Brain pericyte (primary cell): Measurements from ENCODE around the gene CFAP69.
"Not testable (repeated sequence)": the region's sequence is repeated elsewhere in the genome, so short reads cannot be mapped to it uniquely, and the experiment has no call there.

Source experiments
- DNase-seq: peaks from one replicate; pipeline ENCODE4 v3.0.0-alpha.2; 2012; ENCODE audit warnings: low read depth, low spot score

CFAP69 gene

DNA sequence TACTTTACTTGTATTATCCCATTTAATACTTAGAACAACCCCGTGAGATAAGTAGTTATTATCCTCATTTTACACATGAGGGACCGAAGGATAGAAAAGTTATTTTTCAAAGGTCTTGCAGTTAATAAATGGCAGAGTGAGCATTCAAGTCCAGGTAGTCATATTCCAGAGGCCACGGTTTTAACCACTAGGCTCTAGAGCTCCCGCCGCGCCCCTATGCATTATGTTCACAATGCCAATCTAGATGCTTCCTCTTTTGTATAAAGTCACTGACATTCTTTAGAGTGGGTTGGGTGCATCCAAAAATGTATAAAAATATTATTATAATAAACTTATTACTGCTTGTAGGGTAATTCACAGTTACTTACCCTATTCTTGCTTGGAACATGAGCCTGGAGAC lies 11.4 kb upstream of the CFAP69 start:
- DNase-seq: no peak

- DNase-seq: no peak
These were observed 8.2 kb upstream of the CFAP69 start for GRCh38 chr7:90236721-90237289.

DNA sequence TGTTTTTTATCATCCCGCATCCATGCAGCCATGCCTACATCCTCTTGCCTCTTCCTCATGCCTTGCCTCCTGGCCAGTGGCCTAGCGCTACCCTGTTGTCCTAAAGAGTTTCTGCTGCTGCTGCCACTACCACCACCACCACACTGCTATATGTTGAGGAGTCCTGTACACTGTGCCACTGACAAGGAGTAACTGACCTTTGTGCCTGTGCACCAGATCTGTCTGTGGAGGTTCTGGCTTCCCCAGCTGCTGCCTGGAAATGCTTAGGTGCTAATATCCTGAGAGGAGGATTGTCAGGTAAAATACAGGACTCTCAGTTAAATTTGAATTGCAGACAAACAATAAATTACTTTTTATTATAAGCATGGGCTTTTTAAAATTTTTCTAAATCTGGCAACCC lies 7.0 kb upstream of the CFAP69 start:
- DNase-seq: no peak

DNA sequence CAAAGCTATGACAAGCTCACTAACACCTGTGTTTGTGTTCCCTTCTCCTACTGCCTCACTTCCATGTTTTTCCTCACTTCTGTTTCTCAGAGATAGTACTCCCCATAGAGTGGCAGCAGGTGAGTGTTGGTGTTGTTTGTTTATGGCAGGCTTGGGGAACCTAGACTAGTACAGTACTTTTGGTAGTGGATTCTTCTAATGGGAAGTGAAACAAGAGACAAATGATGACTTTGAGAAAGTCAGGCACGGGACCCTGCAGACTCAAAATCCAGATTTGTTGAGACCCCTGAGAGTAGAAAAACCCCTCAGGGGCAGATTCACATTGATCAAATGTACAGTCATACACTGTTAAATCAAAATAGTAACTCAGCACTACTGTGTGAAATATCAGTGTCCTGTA lies 6.4 kb upstream of the CFAP69 start:
- no peak for DNase-seq

- no peak for DNase-seq
These were observed 5.9 kb upstream of the CFAP69 start for GRCh38 chr7:90239050-90239449.

DNA sequence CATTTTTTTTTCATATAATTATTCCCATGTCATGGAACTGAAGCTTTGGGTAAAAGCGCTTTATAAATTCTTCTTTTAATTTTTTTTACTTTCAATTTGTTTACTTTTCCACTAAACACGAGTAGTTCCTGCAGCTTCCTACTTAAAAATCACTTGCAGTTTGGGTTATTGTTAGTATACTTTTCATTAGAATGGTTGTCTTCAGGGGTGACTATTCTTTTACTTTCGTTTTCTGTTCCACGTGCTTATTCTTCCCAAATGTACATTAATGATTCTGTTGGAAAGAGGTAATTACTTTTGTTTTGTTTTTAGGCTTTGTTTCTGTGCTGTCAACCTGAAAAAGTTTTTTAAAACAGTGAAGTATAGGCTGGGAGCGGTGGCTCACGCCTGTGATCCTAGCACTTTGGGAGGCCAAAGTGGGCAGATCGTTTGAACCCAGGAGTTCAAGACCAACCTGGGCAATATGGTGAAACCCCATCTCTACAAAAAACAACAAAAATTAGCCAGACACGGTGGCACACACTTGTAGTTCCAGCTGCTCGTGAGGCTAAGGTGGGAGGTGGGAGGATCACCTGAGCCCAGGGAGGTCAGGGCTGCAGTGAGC lies 5.2 kb upstream of the CFAP69 start:
- no peak for DNase-seq

DNA sequence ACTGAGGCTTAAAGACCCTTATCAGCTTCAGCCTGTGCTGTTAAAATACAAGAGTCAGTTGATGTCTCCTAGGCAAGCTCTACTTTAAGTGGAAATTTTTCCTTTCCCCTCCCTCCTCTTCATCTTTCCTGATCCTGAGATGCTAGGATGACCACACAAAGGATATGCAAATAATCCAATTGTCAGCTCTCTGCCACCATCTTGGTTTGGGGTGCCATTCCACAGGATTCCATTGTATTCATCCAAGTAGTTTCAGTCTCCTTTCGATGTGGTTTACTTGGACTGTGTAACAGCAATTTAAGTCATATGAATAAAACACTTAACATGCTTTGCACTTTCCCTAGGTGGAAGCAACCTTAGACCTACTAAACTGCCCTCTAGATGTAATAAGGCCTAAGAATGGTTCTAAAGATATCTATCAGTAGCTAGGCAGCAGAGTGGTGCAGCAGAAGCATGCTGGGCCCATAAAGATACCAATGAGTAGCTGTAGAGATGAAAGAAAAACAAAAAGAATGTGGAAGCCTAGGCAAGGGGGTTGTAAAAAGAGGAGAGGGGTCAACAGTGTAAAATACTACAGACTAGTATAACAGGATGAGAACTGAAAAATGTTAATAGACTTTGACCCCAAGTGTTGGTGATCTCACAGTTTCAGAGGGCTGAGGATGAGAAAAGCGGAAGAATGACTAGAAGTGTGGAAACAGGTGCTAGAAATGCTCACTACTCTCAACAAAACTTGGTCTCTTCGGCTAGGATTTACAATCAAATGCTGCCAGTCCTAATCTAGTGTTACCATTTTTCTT lies 2.4 kb upstream of the CFAP69 start:
- no peak for DNase-seq

DNA sequence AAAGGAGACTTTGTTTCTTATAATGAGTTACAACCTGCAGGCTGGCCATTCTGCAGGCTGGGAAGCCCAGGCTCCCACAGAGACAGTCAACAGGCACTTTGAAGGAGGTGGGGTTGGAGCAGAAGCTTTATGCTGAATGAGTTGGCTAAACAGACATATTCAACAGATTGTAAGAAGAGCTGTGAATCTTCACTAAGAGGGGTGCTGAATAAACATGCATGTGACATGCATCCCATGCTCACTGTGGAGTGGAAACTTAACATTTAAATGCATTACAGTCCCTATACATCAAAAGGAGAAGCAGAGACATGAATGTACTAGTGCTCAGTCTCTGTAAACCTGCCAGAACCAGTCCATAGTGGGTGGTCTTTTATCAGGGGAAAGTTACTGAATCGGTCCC lies 1.4 kb upstream of the CFAP69 start:
- DNase-seq: no peak

DNA sequence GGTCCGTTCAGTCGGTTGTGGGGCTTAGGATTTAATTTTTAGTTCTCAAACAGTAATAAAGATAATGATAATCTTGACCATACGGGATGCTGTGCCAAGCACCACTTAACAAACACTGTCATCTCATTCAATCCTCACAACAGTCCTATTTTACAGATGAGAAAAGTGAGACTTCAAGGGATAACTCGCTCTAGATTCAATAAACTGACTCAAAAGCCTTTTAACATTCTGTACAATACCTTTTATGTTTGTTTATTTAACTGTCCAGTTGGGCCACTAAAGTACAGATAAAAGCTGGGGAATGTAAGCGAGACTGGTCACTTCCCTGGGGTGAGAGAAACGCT lies 437 bp upstream of the CFAP69 start:
- no peak for DNase-seq

GRCh38 chr7:90246171-90246570 lies 1.2 kb downstream of the CFAP69 start:
- no peak for DNase-seq

GRCh38 chr7:90248706-90249105 lies 3.7 kb downstream of the CFAP69 start:
- no peak for DNase-seq

DNA sequence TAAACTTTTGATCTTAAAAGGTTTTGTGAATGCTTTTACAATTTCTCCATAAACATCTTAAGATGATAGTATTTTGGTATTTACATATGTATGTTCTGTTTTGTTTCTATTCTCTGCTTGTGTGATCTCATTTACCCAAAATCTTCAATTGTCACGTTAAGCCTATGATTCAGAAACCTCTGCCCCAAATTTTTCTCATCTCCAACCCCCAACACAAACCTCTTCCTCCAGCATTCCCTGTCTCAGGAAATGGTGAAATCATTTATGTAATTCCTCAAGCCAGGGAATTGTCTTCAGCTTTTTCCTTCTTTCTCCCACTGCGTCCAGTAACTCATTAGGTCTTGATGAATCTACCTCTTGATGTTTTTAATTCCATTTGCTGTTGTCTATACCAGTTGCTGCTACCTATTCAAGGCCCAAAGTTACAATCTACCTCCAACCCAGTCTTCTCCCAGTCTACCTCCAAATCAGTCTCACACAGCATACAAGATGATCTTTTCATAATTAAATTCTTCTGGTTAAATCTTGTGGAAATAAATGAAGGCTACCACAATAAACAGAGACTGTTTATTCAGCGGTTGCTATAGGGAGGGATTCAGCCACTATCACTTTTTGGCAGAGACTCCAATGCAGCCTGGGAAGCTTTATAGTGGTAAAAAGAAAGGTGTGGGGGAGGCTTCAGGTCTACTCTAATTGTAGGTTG lies 5.8 kb downstream of the CFAP69 start:
- no peak for DNase-seq

GRCh38 chr7:90251304-90251635 lies 6.3 kb downstream of the CFAP69 start:
- no peak for DNase-seq

- DNase-seq: not testable (repeated sequence)
These were observed 11.0 kb downstream of the CFAP69 start for GRCh38 chr7:90256011-90256410.

DNA sequence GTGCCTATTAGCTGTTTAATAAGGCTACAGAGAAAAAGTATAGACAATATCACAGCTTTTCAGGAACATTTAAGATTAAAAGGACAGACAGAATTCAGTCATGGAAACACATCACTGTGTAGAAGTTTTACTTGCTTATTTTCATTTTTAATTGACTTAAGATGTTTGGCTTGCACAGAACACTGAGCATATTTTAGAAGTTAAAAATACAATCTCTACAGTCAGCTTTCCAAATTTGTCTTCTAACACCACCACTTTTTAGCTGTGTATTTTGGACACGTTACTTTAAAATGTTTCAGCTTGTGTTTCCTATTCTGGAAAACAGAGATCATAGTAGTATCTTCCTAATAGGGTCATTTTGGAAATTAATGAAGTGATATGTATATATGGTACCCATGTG lies 11.8 kb downstream of the CFAP69 start:
- no peak for DNase-seq

GRCh38 chr7:90261441-90261840 lies 16.5 kb downstream of the CFAP69 start:
- DNase-seq: no peak

GRCh38 chr7:90262438-90262837 lies 17.5 kb downstream of the CFAP69 start:
- DNase-seq: no peak

DNA sequence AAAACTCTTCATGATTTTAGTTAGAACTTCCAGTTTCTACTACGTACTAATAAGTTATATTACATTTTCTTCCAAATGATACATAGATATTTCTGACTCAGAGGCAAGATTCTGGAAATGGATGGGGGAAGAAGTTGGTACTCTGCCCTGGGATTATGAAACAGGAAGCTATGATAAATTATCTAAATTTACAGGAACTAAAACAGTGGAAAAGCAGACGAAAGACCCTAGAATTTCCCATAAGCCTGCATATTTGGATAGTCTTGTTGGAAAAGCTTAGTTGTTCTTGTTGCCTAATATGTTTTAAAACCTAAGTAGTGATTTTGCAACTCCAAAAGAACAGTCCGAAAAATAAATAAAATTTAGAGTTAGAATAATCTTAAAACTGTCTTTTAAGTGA lies 21.8 kb downstream of the CFAP69 start:
- DNase-seq: no peak

DNA sequence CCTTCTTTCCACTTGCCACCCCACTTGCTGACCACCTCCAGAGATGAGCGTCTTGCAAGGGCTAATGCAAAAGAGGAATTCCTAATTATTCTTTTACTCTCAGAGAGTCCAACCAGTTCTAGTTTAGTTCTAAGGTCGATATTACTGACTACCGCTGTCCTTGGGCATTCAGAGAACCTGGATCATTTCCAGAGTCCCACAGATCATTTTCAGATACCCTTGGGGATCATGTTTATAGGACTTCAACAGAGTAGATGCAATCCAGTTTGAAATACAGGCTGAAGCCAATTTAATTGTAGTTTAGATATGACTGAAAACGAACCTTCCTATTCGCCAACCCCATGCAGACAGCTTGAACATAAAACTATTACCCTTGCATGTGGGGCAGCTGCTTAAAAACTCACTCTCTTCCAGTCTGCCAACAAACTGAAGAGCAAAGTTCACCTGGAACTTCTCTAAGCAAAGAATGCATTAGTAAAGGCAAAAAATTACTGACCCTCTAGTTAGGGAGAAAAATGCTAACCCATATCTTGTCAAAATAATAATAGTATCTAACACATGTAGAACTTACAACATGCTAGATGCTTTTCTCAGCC lies 22.4 kb downstream of the CFAP69 start:
- no peak for DNase-seq

DNA sequence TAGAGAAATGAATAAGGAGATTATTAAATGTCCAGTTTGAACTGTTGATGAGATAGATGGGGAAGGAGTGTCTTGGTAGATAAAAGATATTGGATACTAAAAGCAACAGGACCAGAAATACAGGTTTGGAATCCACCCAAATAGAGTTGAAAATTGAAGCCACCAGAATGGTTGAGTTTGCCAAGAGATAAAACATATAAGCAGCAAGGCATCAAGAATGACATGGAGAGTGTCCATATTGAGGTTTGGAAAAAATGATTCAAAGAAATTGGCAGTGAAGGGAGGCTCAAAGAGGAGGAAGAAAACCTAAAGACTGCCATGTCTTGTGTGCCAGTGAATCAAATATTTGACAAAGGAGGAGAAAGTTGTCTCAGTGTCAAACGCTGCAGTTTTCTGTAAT lies 24.2 kb downstream of the CFAP69 start:
- no peak for DNase-seq

DNA sequence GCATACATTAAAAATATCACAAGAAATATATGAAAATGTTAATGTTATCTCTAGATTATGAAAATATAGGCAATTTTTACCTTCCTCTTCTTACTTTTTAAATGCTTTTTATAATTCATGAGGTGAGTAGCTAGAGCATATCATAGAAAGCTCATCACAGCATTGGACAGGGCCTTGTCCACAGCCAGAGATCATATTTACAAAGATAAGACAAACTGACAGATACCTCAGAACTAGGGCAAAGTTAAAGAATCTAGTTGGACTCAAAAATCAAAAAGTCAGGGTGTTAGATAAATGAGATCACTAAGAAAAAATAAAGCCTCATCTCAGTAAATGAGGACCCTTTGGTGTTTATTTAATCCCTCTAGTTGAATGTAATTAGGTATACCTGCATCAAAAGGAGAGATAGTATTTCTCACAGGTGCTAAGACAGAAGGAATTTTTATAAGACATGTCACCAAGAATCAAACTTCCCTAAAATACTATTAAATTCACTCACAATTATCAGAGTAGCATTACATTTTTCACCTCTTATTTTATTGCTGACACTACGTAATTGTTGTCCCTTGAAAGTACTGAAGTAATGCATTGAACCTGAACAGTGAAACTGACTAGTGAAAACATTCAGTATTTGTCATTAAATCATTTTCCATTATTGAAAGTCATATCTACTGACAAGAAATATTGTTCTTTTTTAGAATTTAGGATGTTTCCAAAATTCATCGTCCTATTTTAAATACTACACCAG lies 25.6 kb downstream of the CFAP69 start:
- DNase-seq: no peak

GRCh38 chr7:90271753-90272152 lies 26.8 kb downstream of the CFAP69 start:
- DNase-seq: no peak
